HG03460 (cell line): Measurements from ENCODE around the gene MEAK7.

ENCODE experiments used
- ATAC-seq: cut with Tn5 transposase; IDR thresholded peaks from one replicate; pipeline ENCODE4 v1.9.1; 2021; ENCODE audit not compliant: unreplicated experiment

Gene MEAK7

DNA sequence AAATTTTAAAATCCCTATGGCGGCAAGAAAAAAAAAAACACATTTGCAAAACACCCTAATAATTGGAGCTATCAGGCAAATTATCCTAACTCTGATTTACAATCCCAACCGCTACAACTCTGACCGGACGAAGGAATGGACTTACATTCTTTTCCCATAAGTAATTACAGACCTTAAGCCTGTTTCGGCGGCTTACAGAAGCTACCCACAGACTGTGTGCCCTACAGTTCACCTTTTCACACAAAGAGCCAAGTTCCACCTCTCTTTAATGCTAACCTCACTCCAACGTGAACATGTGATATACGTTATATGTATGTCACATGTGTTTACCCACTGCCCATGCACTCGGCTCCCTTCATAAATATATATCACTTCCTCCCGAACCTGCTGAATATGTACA, 8.7 kb upstream of the MEAK7 start:
- ATAC-seq: no peak

DNA sequence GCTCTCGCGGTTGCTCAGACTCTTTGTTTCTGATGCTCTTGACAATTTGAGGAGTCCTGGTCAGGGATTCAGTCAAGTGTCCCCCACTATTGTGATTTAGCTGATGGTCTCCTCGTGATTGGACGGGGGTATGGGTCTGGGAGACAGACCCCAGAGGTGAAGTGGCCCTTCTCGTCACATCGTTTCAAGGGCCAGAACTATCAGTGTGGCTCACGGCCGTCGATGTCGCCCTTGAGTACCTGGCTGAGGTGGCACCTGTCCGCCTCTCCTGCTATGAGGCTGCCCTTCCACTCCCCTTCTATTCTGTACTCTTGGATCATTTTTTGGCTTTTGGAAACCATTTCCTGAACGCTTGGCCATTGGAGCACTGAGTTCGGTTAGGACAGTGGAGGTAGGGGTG, 7.4 kb upstream of the MEAK7 start:
- no peak for ATAC-seq

DNA sequence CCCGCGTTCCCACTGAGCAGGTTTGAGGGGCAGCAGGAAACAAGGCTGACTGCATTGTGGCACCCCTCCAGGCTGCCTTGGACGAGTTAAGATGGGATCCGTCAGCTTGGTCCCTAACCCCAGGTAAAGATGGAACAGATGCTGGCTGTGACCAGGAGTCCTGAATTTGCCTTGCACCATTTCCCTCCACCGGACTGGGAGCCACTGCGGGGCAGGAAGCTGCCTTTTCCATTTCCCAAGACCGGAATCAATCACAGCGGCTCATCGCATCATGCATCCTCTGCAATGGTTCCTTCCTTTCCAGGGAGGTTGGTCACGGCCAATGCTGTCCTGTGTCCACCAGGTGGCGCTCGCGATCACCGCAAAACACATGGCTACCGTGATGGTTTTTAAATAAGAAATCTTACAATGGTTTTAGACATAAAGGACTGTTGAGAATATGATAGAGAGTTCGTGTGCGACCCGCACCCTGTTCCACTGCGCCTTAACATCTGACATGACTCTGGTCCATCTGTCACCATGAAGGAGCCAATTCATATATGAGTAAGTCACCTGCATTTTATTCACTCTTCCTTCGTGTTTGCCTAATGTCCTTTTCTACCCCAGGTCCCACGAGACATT, 6.8 kb upstream of the MEAK7 start:
- ATAC-seq: no peak

DNA sequence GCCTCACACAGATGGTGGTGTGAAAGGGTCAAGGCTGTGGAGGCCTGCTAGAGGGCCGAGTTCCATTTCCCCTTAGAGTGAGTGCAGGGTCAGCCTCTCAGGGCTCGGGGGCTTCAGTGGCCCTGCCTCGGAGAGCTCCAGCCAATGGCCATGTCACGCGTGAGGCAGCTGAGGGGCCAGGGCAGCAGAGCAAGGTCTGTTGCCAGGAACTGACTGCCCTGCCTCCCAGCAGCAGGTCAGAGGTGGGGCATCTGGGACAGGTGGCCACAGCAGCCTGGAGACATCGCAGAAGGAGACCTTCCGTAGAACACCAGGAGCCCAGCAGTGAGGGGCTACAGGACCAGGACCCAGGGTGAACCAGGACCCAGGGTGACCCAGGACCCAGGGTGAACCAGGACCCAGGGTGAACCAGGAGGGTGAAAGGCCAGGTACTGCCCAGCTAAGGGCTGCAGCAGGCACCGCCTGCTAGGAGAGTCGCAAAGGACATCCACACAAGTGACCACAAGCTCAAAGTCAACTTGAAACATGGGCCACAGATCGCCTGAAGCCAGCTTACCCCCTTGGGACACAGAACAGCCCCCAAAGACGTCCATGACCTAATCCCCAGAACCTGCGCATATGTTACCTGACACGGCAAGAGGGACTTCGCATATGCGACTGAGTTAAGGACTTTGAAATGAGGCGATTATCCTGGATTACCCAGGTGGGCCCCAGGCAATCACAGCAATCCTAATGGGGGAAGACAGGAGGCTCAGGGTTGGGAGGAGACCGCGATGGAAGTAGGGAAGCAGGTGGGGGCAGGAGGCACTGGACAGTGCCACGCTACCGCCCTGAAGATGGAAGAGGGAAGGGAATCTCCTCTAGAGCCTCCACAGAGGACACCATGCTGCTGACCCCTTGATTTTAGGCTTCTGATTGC, 4.8 kb upstream of the MEAK7 start:
- ATAC-seq: no peak

DNA sequence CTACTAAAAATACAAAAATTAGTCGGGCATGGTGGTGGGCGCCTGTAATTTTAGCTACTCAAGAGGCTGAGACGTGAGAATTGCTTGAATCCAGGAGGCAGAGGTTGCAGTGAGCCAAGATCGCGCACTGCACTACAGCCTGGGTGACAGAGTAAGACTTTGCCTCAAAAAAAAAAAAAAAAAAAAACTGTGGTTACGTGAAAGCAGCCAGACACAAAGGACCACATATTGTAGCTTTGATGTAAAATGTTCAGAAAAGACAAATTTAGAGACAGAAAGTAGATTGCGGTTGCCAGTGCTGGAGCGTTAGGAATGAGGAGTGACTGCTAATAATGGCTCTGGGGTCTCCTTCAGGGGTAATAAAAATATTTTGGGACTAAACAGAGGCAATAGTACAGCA, 4.0 kb upstream of the MEAK7 start:
- ATAC-seq: no peak

DNA sequence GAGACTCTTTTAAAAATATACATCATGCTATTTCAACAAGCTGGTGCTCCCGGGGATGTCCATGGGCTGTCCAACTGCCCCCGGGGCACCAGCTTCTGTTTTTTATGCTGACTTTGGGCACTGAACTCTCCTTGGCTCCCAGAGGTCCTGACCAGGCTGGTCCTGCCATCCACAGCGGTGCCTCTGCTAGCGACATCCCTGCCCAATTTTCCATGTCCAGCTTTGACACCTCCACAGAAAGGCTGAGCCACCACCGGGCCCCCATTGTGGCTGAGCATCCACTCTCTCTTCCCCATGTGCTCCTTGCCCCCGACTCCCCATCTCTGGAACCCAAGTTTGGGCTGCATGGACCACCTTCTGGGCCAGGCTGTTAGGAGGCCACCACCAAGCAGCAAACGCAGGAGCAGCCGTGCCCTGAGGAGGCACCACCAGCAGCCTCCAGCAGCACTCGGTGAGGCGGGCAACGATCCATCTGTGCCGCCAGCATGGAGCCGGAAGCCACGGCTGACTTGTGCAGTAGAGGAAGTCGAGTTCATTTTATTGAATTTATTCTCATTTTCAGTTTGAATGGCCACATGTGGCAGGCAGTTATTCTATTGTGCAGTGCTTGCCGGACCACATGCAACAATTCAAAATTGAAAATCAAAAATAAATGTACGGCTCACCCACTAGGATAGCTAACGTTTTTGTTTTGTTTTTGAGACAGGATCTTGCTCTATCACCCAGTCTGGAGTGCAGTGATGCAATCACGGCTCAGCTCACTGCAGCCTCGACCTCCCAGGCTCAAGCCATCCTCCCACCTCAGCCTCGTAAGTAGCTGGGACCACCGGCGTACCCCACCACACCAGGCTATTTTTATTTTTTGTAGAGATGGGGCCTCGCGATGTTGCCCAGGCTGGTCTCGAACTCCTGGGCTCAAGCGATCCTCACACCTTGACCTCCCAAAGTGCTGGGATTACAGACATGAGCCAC, 2.8 kb upstream of the MEAK7 start:
- no peak for ATAC-seq

DNA sequence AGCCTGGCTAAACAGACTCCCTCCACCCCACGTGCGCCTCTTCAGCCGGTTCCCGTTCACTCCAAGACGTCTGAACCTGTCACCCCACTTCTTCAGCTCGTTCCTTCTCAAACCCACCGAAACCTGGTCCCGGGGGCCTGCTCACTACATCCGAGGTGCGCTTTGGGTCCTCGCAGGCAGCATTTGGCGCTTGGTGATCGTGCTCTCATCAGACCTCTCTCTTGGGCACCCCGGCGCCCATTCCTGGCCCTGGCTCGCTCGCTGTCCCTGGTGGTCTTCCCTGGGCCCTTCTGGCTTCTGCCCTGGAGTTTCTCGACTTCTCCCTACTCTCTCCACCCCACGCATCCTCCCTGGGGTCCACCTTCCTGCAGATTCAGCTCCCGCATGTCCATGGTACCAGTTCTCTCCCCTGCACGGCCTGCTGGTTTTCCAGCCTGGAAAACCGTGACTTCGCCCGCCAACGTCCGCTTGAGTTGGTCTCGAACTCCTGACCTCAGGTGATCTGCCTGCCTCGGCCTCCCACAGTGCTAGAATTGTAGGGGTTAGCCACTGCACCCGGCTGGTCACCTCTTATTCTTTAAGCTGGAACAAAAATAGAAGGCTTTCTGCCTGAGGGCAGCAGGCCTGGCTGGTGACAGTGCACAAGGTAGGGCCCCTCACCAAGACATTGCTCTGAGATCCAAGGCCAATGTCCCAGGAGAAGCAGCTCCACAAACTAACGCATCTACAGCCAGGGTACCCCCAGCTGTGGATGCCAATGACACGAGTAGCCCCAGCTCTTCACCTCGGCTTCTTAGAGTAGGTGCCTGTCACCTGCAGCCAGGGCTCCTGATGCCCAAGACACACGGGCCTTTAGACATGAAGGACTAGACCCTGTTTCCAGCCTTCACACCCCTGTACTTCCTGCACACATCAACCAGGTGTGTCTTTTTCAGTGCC, 1.1 kb upstream of the MEAK7 start:
- no peak for ATAC-seq

DNA sequence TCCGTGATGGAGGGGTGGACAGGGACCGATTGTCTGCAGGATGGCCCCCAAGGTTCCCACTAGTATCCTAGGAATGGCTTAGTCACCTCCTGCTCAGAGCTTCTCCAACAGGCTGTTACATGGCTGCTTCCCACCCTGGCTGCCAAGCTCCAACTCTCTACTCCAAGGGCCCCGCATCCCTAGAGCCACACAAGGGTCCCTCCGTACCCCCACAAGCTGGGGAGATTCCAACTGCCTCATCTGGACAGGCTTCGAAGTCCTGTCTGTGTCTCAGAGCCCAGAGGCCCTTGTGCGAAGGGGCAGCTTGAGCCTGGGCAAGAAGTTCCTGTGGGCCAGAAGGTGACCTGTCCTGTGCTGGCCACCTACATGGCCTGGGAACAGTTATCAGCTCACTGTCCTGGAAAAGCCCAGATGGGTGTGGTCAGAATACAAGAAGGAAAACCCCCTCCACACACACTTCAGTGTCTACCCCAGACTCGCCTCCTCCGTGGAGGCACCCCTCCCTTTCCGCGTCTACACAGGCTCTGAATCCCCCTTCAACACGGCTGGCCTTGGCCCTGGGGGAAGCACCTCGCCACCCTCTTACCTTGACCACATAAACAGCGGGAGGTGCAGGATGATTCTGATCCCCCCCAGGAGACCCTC, 586 bp downstream of the MEAK7 start:
- ATAC-seq: peak; percentile 1

DNA sequence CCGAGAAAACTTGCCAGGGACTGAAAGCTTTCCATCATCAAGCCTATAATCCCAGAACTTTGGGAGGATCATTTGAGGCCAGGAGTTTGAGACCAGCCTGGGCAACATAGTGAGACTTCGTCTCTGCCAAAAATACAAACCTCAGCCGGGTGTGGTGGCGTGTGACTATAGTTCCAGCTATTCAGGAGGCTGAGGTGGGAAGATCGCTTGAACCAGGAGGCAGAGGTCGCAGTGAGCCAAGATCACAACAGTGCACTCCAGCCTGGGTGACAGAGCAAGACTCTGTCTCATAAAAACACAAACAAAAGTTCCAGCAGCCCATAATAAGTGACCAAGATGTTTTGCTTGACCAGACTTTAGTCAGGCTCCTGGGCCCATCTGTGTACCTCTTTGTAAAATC, 1.9 kb downstream of the MEAK7 start:
- no peak for ATAC-seq

DNA sequence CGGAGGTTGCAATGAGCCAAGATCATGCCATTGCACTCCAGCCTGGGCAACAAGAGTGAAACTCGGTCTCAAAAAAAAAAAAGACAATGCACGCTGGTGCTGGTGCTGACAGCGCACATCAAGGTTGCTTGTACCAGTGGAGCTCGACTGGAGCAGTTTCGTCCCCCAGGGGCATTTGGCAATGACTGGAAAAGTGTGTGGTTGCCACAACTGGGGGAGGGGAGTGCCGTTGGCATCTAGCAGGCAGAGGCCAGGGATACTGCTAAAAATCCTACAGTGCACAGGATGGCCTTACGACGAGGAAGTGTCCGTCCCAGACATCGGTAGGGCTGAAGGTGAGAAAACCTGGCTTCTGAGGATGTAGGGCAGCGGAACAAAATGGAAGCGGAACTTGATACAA, 2.4 kb downstream of the MEAK7 start:
- ATAC-seq: no peak

DNA sequence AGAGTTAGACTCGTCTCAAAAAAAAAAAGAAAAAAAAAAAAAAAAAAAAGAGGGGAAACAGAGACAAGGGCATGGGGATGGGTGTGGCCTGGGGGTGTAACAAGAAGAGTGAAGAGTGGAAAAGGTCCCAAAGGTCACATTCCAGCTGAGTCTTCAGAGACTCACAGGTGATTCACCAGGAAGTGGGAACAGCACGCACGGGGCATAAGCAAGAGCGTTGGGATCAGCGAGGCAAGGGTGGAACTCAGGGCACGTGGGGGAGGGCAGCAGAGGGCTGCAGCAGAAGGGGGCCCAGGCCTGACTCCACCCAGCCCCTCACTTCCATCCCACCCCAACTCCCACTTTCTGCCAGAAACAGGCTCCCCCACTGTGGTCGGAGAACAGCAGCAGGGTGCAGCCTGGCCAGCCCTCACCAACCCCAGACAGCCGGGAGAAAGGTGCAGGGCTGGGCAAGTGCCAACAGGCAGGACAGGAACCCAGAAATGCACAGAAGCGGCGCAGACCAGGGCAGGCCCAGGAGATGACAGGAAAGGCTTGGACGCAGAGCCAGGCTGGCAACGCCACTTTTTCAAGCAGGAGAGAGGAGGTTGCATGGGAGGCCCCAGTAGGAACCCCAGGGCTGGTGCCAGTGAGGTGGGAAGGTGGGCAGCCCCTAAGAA, 3.3 kb downstream of the MEAK7 start:
- no peak for ATAC-seq

DNA sequence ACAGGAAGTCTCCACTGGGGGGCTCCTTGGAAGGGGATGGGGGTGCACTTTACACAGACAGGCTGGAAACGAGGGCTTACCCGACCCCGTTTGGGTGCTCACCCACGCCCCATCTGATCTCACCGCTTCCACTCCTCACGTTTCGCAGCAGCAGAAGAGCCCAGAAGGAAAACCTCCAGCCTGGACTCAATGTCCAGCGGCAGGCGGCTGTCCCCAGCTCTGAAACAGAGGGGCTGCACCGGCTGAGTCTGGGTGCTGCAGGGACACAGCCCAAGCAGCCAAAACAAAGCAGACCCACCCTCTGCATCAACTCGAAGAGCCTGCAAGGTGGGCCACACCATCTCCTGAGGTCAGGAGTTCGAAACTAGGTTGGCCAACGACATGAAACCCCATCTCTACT, 3.9 kb downstream of the MEAK7 start:
- ATAC-seq: no peak

DNA sequence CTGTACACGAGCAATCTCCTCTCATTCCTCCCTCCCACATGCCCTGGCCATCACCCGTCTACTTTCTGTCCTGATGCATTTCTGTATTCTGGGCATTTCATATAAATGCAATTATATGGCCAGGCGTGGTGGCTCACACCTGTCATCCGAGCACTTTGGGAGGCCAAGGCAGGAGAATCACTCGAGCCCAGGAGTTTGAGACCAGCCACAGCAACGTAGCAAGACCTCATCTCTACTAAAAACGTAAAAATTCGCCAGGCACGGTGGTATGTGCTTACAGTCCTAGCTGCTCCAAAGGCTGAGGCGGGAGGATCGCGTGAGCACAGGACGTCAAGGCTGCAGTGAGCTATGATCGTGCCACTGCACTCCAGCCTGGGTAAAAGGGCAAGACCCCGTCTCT, 4.8 kb downstream of the MEAK7 start:
- no peak for ATAC-seq

DNA sequence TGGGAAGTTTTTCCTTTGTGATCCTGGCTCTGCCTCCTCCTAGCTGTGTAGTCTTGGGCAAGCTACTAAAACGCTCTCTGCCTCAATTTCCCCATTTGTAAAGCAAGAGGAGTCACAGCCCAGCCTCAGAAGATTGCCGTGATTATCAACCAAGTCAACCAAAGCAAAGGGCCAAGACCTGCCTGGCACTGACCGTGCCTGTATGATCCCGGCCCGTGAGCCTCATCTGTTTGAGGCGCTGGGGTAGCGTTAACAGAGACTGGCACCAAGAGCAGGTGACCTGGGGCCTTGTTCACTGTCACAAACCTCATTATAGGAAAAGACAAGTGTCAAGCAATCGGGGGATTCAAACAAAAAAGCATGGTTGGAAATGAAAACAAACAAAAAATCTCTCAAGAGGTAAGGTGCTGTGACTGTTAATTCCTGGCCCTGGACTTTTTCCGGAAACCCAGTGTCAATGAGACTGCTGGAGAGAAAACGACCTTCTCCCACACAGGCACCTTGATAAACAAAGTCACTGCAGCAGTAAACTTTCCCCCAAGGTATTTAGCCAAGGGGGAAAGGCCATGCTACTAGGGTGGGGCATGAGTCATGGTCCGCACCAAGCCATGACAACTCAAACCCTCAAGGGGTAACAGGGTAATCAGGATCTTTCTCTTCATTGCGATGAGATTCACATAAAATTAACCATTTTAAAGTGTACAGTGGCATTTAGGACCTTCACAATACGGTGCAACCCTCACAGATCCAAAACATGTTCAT, 5.4 kb downstream of the MEAK7 start:
- ATAC-seq: no peak

DNA sequence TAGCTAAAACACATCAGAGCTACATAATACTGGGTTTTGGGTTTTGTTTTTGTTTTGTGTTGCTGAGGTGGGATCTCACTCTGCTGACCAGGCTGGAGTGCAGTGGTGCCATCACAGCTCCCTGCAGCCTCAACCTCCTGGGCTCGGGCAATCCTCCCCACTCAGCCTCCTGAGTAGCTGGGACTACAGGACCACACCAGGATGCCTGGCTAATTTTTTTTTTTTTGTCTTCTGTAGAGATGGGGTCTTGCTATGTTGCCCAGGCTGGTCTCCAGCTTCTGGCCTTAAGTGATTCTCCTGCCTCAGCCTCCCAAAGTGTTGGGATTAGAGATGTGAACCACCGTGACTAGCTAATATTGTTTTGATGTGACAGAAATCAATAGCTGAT, 6.2 kb downstream of the MEAK7 start:
- no peak for ATAC-seq

DNA sequence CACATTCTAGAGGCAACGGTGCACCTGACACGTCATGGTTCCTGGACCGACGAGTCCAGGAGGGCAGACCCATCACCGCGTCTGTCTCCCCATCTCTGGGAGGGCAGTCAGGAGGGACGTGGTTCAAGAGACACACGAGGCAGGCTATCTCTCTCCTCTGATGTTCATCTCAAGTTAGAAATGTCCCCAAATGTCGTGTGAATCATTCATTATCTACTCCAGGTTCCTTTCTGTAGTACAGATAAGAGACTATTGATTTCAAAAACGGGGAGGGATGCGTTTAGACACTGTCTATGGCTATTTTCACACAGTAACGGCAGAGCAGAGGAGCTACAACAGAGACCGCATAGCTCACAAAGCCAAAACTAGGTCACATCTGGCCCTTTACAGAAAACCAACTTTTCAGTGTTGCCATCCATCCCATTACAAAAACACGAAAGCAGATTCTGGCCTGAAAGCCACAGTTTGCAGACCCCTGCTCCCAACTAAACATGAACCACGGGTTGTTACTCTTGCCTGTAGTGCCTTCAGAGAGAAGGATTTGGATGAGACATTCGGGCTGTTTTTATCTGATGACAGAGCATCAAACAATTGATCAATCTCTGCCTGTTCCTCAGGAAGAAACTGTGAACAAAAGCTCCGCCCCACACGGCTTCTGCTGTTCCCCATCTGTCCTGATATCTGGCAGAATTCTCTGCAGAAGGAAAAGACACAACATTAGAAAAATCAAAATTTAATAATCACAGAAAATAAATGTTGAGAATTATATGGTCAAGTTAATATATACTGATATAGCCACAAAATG, 6.8 kb downstream of the MEAK7 start:
- ATAC-seq: no peak

DNA sequence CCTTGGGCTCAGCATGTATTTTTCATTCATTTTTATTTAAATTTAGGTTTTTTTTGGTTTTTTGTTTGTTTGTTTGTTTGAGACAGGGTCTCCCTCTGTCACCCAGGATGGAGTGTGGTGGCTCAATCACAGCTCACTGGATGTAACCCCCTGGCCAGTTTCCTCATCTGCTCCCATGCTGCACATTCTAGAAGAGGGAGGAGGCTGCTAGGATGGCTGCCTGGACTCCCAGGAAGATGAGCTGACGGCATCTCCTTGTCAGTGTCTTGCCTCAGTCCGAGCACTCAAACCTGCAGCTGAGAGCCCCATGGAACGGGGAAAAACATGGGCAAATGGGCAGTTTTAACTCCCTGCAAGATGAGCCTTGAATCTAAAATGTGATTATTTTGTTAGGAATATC, 7.5 kb downstream of the MEAK7 start:
- ATAC-seq: no peak

DNA sequence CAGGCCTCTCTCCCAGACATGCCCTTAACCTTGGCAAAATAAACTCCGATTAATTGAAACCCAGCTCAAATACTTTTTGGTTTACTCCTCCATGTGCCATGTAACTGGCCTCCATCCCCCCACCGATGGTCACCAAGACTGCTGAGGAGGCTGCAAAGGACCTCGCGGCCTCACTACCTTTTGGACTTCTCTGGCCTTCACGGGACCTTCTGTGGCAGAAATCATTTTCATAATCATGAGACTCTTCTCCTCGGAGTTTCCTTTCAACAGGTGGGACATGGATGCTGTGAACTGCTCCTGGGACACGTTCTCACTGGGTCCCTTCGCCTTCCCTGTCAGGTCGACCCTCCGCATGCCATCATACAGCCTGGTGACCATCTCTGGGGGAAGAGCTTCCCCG, 9.0 kb downstream of the MEAK7 start:
- ATAC-seq: no peak
